Fibroblast of mammary gland (primary cell): Measurements from ENCODE around the gene CCDC71L.

Experiments used
- DNase-seq: peaks from one replicate; pipeline ENCODE4 v3.0.0-alpha.2; 2010; ENCODE audit warnings: low read depth
- H3K4me3 ChIP-seq: 2 replicates; pipeline ENCODE4 v1.5.1; 2011; ENCODE audit warnings: low read depth, mild to moderate bottlenecking, low read length, moderate library complexity; ENCODE audit not compliant: control insufficient read depth
- CTCF ChIP-seq: conservative IDR thresholded peaks from 2 replicates; pipeline ENCODE4 v1.5.1; 2011; ENCODE audit warnings: low read depth, low read length, inconsistent platforms; ENCODE audit not compliant: control insufficient read depth, insufficient read depth

CCDC71L gene

GRCh38 chr7:106623315-106623660 lies 37.7 kb downstream of the CCDC71L start:
- DNase-seq = no peak
- no peak for TF ChIP-seq CTCF
- no peak overlapping the region for H3K4me3 ChIP-seq

- no peak for DNase-seq
- H3K4me3 ChIP-seq = no peak overlapping the region
- TF ChIP-seq CTCF = no peak
Measured at GRCh38 chr7:106622654-106623314, 38.2 kb downstream of the CCDC71L start.

GRCh38 chr7:106621393-106622132 lies 39.4 kb downstream of the CCDC71L start:
- DNase-seq = no peak
- H3K4me3 ChIP-seq = no peak overlapping the region
- no peak for TF ChIP-seq CTCF

GRCh38 chr7:106620676-106621075 lies 40.3 kb downstream of the CCDC71L start:
- no peak for TF ChIP-seq CTCF
- H3K4me3 ChIP-seq = no peak overlapping the region
- DNase-seq = no peak

- no peak for TF ChIP-seq CTCF
- no peak overlapping the region for H3K4me3 ChIP-seq
- no peak for DNase-seq
Measured at GRCh38 chr7:106620034-106620433, 40.9 kb downstream of the CCDC71L start.

GRCh38 chr7:106619213-106619612 lies 41.7 kb downstream of the CCDC71L start:
- no peak for TF ChIP-seq CTCF
- DNase-seq = no peak

More at GRCh38 chr7:106619213-106619612, 41.7 kb downstream of the CCDC71L start:
- no peak overlapping the region for H3K4me3 ChIP-seq
